Body of pancreas (tissue), 4 donors: ENCODE measurements around the gene PTPRN2.

Source experiments
- CTCF ChIP-seq, 7 experiments: fragments of 450-650 bp in 4 of 7; fragments of 200-600 bp in 3 of 7; sonication (generic) in 3 of 7; IDR thresholded peaks; one replicate each; pipeline ENCODE4 v1.5.1; 2016 to 2019; ENCODE audit warnings: antibody characterized with exemption in 7 of 7
- POLR2A ChIP-seq, 3 donors: fragments of 450-650 bp; IDR thresholded peaks; one replicate each; pipeline ENCODE4 v1.6.1; 2016; ENCODE audit warnings: antibody characterized with exemption in 3 of 3, mild to moderate bottlenecking in 2 of 3

DNA sequence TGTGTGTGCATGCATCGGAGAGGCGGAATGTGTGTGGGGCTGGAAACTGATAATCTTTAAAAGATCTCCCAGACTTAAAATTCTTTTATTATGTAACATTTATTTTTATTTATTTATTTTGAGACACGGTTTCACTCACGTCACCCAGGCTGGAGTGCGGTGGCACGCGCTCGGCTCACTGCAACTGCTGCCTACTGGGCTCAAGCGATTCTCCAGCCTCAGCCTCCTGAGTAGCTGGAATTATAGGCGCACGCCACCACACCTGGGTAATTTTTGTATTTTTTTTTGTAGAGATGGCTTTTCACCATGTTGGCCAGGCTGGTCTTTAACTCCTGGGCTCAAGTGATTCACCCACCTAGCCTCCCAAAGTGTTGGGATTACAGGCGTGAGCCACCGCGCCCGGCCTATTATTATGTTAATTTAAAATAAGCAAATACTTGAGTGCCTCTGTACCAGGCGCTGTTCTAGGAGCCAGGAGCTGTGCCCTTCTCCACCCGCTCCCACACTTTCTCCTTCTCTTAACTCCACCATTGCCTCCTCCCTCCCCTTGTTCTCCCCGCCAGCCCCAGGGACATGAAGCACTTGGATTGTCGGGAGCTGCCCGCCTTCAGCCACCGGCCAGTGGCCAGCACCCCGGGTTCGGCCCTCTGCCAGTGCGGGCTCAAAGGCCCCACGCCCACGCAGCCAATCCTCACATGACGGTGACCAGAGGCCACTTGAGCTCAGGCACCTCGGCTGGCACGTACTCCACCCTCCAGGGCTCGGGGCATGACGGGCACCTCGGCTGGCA is 1087.3 kb downstream of the PTPRN2 start:
- TF ChIP-seq CTCF (IDR thresholded peaks at IDR 0.05): no peak
- no peak for TF ChIP-seq POLR2A (IDR thresholded peaks at IDR 0.05)
